Spleen (tissue), 11 donors: Measurements from ENCODE around the gene PLD4. TPM values are rescaled to one million over a fixed set of nuclear protein-coding genes. Genes with fewer than 3 reads are reported as not detected.

Source experiments
- DNase-seq: peaks from one replicate; pipeline ENCODE4 v3.0.0-alpha.2; 2020
- H3K27ac ChIP-seq, 8 donors: fragments of 200-600 bp; sonication (generic) in 7 of 8; 1 replicate in 4 of 8; 2 replicates in 4 of 8; pipeline versions ENCODE4 v1.5.0 to v1.8.0; 2016 to 2021; ENCODE audit warnings: inconsistent platforms in 4 of 8, mild to moderate bottlenecking in 4 of 8, moderate library complexity in 1 of 8
- H3K27me3 ChIP-seq, 7 donors: fragments of 200-600 bp; sonication (generic) in 6 of 7; replicated peaks in 1 of 7; 1 replicate in 4 of 7; 2 replicates in 3 of 7; pipeline versions ENCODE4 v1.5.0 to v1.8.0; 2016 to 2021; ENCODE audit warnings: inconsistent platforms in 3 of 7, mild to moderate bottlenecking in 1 of 7
- H3K36me3 ChIP-seq, 6 donors: fragments of 200-600 bp; sonication (generic) in 5 of 6; 1 replicate in 4 of 6; 2 replicates in 2 of 6; pipeline versions ENCODE4 v1.5.0 to v1.8.0; 2016 to 2021; ENCODE audit warnings: inconsistent platforms in 2 of 6
- H3K4me1 ChIP-seq, 6 donors: fragments of 200-600 bp; sonication (generic) in 5 of 6; 1 replicate in 3 of 6; 2 replicates in 3 of 6; pipeline versions ENCODE4 v1.5.0 to v1.8.0; 2016 to 2021; ENCODE audit warnings: inconsistent platforms in 3 of 6
- H3K4me3 ChIP-seq, 8 donors: fragments of 200-600 bp; sonication (generic) in 7 of 8; 1 replicate in 4 of 8; 2 replicates in 4 of 8; pipeline versions ENCODE4 v1.5.0 to v1.8.0; 2016 to 2021; ENCODE audit warnings: inconsistent platforms in 4 of 8, mild to moderate bottlenecking in 4 of 8, moderate library complexity in 2 of 8
- H3K9me3 ChIP-seq, 8 donors: fragments of 200-600 bp; sonication (generic) in 7 of 8; 1 replicate in 4 of 8; 2 replicates in 4 of 8; pipeline versions ENCODE4 v1.5.0 to v1.8.0; 2016 to 2021; ENCODE audit warnings: inconsistent platforms in 4 of 8
- CTCF ChIP-seq, 11 experiments: fragments of 200-600 bp in 7 of 11; fragments of 450-650 bp in 4 of 11; sonication (generic) in 4 of 11; IDR thresholded peaks in 8 of 11; conservative IDR thresholded peaks in 3 of 11; 1 replicate in 7 of 11; 2 replicates in 4 of 11; pipeline versions ENCODE4 v1.4.0 to v1.8.0; 2016 to 2021; ENCODE audit warnings: antibody characterized with exemption in 11 of 11, inconsistent platforms in 4 of 11, mild to moderate bottlenecking in 1 of 11
- POLR2A ChIP-seq, 3 donors: fragments of 450-650 bp; IDR thresholded peaks; one replicate each; pipeline ENCODE4 v1.5.1; 2017; ENCODE audit warnings: antibody characterized with exemption in 3 of 3, mild to moderate bottlenecking in 1 of 3
- POLR2AphosphoS5 ChIP-seq, 3 donors: sonication (generic); formaldehyde crosslinking; IDR thresholded peaks; one replicate each; pipeline ENCODE4 v1.5.1; 2017; ENCODE audit warnings: antibody characterized with exemption in 3 of 3
- WGBS, 5 donors: extraction: QIAGEN DNeasy Blood & Tissue Kit in 3 of 5; methylation state at CpG; one replicate each; pipeline versions ENCODE4 v1.1.5 to v1.1.7; 2013 to 2018; 5-methylcytosine and 5-hydroxymethylcytosine counted together
- intact Hi-C: fragments of 100-400 bp; cut with DNase I; formaldehyde crosslinking; loops from one replicate; pipeline ENCODE4 v1.15.0; 2023; ENCODE audit warnings: low total_unique reads
- polyA plus RNA-seq, 3 donors: library from polyadenylated mRNA; stranded (reverse); fragments of 200-250 nt; gene quantifications; one replicate each; pipeline ENCODE4 v1.2.1, GENCODE V29; 2013
- total RNA-seq, 7 donors: library from RNA; depleted of rRNA in 3 of 7; stranded (reverse); fragments of >200 nt in 3 of 7; fragmentation: NEBNext Ultra II Directional in 4 of 7; extraction: Animal tissue kit (Norgen Biotek cat#: 25700) in 4 of 7; gene quantifications; one replicate each; pipeline versions ENCODE4 v1.1.0 to v1.2.1, GENCODE V29; 2016 to 2021
- donor health status: healthy with polysubstance abuse.
- donor health status: DM: no; HTN: no; CAD: no; lungs with moderate emphysema.
- donor health status: DM: no; HTN: no; CAD: no.
- donor health status: Bipolar disorder and iron deficiency.
- donor health status: healthy.
- donor health status: DM: no; HTN: no; CAD: no.
- donor health status: DM: yes; HTN: yes; CAD: no.

The PLD4 gene
- total and polyA plus RNA-seq, 10 donors: 5.4 to 31.3 (median 22.9) TPM

GRCh38 chr14:104965561-104966231 is 41.0 kb downstream of the PLD4 start:
- WGBS, 5 donors: 83 to 88% (median 86%) methylated on average over 10 to 13 of the region's 13 CpGs
- peaks cover 0 to 49% (median 18%) of the 10 kb centered on the region in 7 donors for H3K27me3 ChIP-seq
- H3K4me1 ChIP-seq: peaks cover 7 to 23% (median 16%) of the 10 kb centered on the region in 6 donors
- intact Hi-C loops: no loop called here
- TF ChIP-seq POLR2AphosphoS5 (IDR thresholded peaks at IDR 0.05) (no peak), POLR2A (IDR thresholded peaks at IDR 0.05) (no peak), CTCF (IDR thresholded peaks at IDR 0.05 in 8 of 11, conservative IDR thresholded peaks at IDR 0.05 in 3 of 11) (no peak)
- no peak overlapping the region for H3K27ac ChIP-seq
- no peaks in the 10 kb centered on the region for H3K9me3 ChIP-seq
- H3K4me3 ChIP-seq: no peak overlapping the region
- no peaks in the 10 kb centered on the region for H3K36me3 ChIP-seq
- DNase-seq: peak; percentile 72

GRCh38 chr14:104966261-104966865 is 41.7 kb downstream of the PLD4 start:
- Histone ChIP-seq H3K27me3 (peaks cover 0 to 50% (median 18%) of the 10 kb centered on the region in 7 donors), H3K36me3 (no peaks in the 10 kb centered on the region), H3K9me3 (no peaks in the 10 kb centered on the region), H3K4me1 (peaks cover 7 to 23% (median 16%) of the 10 kb centered on the region in 6 donors), H3K27ac (no peak overlapping the region), H3K4me3 (no peak overlapping the region)
- DNase-seq: peak; percentile 56
- intact Hi-C loops: no loop called here
- WGBS, 5 donors: 81 to 87% (median 84%) methylated on average over 7 to 9 of the region's 9 CpGs
- TF ChIP-seq CTCF (IDR thresholded peaks at IDR 0.05 in 8 of 11, conservative IDR thresholded peaks at IDR 0.05 in 3 of 11) (no peak), POLR2AphosphoS5 (IDR thresholded peaks at IDR 0.05) (no peak), POLR2A (IDR thresholded peaks at IDR 0.05) (no peak)

GRCh38 chr14:104966981-104967385 is 42.3 kb downstream of the PLD4 start:
- TF ChIP-seq POLR2AphosphoS5 (IDR thresholded peaks at IDR 0.05) (no peak), POLR2A (IDR thresholded peaks at IDR 0.05) (no peak), CTCF (IDR thresholded peaks at IDR 0.05 in 8 of 11, conservative IDR thresholded peaks at IDR 0.05 in 3 of 11) (no peak)
- H3K4me3 ChIP-seq: no peak overlapping the region
- peak; percentile 68 for DNase-seq
- intact Hi-C loops: no loop called here
- H3K27me3 ChIP-seq: peaks cover 0 to 54% (median 18%) of the 10 kb centered on the region in 7 donors
- H3K9me3 ChIP-seq: no peaks in the 10 kb centered on the region
- peaks cover 7 to 23% (median 16%) of the 10 kb centered on the region in 6 donors for H3K4me1 ChIP-seq
- H3K27ac ChIP-seq: no peak overlapping the region
- no peaks in the 10 kb centered on the region for H3K36me3 ChIP-seq
- 37 to 70% (median 62%) methylated on average over 8 of the region's 8 CpGs for WGBS, 5 donors
